IPS DF 4.7 (cell line): ENCODE measurements around the gene SGMS2.

Experiments
- DNase-seq: peaks from one replicate; pipeline ENCODE4 v3.0.0-alpha.2; 2013; ENCODE audit warnings: low spot score; ENCODE audit errors: extremely low read depth

Gene SGMS2

GRCh38 chr4:107824350-107825071 is at the start of gene SGMS2:
TSS of gene SGMS2 (plus strand) at chr4:107824932. CDS start at chr4:107895554, 70,622 bp downstream.
- no peak for DNase-seq

GRCh38 chr4:107777890-107778289 is 46.8 kb upstream of the SGMS2 start:
- DNase-seq, result no peak

DNA sequence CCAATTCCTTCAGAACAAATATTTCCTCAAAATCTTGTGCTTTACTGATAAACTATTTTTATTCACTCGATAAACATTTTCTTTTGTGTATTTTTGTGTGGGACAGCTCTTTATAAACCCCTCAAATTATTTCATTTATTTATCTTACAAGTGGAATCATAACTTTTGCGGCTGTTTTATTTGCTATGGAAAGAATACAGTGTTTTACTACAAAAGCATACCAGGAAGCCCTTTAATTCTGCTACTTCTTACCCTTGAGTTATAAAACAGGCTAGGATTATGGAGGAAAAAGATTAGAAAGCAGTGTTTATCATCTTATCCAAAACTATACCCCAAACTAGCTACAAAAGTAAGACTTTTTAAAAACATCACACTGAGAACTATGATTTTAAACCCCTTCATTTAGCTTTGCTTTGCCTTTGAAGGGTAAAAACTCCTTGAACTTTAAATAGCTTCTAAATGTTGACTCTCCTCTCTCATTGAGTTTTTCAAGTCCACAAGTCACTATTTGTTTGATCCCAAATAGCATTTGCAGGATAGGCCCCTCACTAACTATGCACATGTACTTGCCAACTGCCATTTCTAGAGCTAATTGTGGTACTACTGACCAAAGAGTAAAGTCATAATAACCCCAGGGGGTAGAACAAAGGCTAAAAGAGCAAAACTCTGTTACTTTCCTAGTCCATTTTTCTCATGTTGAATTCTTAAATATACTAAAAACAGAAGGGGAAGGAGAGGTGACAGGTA is 45.8 kb upstream of the SGMS2 start:
- no peak for DNase-seq

GRCh38 chr4:107780665-107781064 is 44.1 kb upstream of the SGMS2 start:
- no peak for DNase-seq

DNA sequence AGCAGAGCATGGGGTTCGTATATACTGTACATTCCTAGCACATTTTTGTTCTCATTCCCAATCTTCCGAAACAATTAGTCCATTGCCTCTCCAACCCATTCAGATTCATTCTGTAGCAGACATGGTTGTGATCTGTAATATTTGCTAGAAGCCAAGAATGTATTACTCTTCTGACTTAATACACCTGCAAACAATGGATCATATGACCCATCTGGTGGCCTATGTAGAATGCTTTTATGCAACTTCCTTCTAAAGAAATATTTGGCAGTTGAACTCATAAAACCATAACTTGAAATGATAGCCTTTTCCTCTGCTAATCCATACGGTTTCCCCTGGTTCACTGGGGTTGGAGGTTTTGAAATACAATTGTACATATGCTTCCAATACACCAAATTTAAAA is 32.8 kb upstream of the SGMS2 start:
- DNase-seq, result no peak

DNA sequence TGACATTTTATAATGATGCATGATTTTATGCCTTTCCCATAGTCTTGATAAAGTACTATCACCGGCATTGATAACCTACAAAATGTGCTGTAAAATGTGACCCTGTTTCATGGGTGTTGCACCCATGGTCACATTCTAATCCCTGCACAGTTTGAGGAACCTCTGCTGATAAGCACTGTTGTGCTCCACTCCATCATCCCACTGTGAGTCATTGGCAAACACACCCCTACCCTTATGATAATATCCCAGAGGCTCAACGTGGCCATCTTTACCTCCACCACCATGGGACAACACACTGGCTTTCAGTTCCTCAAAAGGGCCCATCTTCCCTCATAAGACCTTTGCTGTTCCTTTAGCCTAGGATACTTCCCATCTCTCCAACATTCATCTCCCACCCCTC is 32.0 kb upstream of the SGMS2 start:
- no peak for DNase-seq

- DNase-seq, result no peak
Measured at GRCh38 chr4:107793996-107794395, 30.7 kb upstream of the SGMS2 start.

DNA sequence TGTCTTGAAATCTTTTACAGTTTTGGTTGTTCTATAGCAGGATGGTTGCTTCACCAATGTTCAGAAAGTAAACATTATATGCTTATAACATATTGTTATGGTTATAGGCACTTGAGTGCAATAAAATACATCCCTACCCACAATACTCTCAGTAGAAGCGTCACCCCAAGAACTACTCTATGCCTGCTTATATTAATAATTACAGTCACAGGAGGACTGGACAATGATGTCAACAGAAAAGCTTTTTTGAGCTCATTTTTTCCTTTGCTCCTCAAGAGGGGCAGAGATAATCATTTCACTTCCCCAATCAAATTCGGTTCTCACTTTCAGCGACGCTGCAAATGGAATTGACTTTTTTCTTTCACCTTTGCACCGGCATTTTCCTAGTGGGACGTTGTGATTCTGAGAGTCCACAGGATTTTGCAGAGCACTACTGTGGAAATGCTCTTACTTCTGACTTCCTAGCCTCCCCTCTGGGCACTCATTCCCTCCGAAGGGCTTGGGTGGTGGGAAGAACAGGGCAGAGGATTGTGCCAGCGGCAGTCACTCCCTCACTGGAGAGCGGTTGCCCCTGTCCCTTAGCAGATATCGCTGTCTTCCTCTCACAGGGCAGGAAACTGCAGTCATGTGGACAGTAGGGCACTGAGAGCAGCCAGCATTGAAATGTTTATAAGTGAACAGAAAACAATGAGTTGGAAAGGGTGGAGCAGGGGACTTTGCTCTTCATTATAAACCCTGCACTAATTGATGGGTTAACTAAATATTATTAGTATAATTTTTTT is 24.9 kb upstream of the SGMS2 start:
- no peak for DNase-seq

- no peak for DNase-seq
Measured at GRCh38 chr4:107800706-107801105, 24.0 kb upstream of the SGMS2 start.

GRCh38 chr4:107801766-107802211 is 22.9 kb upstream of the SGMS2 start:
- DNase-seq, result no peak

DNA sequence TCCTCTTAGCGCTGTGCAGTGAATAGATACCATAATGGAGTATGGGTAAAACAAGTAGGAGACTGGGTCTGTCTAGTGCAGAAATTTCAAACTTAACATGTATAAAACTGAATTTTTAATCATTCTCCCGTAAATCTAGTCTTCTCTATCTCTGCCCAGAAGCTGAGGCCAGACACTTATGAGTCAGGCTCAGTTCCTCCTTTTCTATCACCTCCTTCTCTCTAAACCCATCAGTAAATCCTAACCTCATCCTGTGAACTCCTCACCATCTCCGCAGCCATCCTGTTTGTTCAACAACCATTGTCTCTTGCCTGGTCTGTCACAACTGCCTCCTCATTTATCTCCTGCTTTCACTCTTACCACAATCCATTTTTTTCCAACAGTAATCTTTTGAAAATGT is 19.8 kb upstream of the SGMS2 start:
- no peak for DNase-seq

GRCh38 chr4:107806196-107806595 is 18.5 kb upstream of the SGMS2 start:
- no peak for DNase-seq

DNA sequence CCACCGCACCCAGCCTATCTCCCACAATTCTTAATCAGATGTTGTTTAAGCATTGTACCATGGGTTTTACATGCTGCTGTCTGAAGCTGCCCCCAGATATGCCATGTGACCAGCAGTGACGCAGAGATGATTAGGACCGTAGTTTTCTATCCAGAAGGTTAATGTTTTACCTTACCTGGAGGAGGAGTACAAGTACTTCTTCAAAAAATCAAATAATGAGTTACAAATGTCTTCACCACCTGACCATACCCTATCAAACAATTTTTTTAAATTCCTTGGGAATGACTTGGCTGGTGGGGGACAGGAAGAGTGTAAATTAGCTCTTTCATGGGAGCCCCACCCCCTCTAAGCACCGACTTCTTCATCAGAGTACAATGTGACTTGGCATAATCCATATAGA is 16.2 kb upstream of the SGMS2 start:
- no peak for DNase-seq

DNA sequence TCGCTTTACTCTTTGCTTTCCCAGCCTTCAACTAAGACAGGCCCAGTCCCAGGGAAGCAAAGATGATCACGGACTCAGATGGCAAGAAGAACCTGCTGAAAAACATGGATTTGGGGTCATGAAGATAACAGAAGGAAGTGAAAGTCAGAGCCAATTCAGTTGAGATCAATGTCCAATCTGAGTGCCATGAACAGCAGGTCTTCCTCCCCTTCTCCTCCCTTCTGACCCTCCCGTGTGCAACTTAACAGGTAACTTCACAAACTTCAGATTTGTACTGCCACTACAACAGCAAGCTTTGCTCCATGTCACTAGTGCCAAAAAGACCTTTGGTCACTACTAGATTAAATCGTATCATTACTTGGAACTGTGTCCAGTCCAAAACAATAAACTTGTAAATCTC is 15.5 kb upstream of the SGMS2 start:
- no peak for DNase-seq

- no peak for DNase-seq
Measured at GRCh38 chr4:107814758-107815157, 10.0 kb upstream of the SGMS2 start.

- DNase-seq, result no peak
Measured at GRCh38 chr4:107815158-107815557, 9.6 kb upstream of the SGMS2 start.

- DNase-seq, result no peak
Measured at GRCh38 chr4:107818301-107818910, 6.3 kb upstream of the SGMS2 start.

DNA sequence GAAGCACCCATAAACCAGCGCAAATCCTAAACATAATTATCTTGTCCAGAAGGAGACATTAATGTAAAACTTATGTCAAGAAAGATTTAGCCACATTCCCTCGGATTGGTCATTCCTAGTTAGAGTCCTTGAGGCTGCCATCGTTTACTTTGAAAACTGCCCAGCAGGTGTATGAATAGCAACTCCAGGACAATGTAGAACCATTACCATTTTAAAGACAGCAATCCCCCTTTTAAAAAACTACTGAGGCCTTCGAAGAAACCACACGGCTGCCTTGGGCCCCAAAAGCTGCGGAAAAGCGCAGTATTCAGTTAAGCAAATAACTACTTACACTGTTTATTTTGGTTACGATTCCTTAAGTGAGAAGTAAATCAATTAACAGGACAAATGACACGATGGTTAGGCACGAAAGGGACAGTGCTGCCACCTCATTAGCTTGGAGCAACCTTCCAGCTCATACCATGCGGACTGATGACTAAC is 822 bp upstream of the SGMS2 start:
- no peak for DNase-seq

- DNase-seq, result no peak
Measured at GRCh38 chr4:107825072-107825824, 516 bp downstream of the SGMS2 start.

DNA sequence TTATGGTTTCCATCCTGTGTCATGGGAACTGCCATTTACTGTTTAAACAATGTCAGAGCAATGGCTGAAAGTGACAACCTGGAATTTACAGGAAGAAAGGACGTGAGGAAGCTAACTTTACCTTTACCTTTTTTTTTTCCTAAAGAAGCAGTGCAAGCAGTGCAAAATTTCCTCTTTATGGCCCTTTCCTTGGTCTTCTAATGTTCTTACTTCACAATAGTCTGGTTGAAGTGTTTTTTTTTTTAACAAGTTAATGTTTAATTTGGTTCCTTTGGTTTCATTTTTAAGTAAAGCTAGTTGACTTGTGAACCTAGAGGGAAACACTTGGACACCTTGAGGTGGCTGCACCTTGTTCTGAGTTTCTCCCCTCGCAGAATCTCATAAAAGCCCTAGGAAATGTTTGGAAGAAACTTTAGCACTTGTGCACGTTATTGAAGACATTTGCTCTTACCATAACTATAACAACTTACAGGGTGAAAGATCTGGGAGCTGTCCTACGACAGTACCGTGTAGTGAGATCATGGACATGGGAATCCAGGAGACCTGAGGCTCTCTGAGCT is 1.8 kb downstream of the SGMS2 start:
- no peak for DNase-seq
